HG03108 (cell line): ENCODE measurements around the gene KIF21B.

Experiments
- ATAC-seq: cut with Tn5 transposase; IDR thresholded peaks from one replicate; pipeline ENCODE4 v1.9.1; 2021; ENCODE audit warnings: moderate library complexity; ENCODE audit not compliant: unreplicated experiment

KIF21B gene

DNA sequence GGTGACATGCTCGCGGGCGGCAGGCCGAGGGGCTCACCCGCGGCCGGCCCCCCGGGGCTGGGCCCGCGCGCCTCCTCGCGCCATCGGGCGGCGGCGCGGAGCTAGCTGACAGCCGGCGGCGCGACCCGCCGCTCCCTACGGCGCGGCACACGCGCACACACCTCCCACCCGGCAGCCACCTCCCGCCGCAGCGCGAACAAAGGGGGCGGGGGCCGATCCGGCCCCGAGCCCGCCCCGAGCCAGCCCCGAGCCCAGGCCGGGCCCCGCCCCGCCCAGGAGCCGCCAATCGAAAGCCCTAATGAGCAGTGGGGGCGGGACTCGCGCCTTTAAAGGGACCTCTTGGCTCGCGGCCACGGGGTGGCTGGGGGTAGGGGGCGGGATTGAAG is at the start of gene KIF21B:
TSS of gene KIF21B (minus strand) at position 198 of the 386 bp plus-strand sequence. CDS start 331 bp downstream, outside the sequence.
- ATAC-seq: peak; percentile 46

GRCh38 chr1:201072922-201073321 is 49.4 kb upstream of the KIF21B start:
- no peak for ATAC-seq

- no peak for ATAC-seq
Measured at GRCh38 chr1:201072149-201072548, 48.6 kb upstream of the KIF21B start.

GRCh38 chr1:201069636-201070035 is 46.1 kb upstream of the KIF21B start:
- ATAC-seq: no peak

DNA sequence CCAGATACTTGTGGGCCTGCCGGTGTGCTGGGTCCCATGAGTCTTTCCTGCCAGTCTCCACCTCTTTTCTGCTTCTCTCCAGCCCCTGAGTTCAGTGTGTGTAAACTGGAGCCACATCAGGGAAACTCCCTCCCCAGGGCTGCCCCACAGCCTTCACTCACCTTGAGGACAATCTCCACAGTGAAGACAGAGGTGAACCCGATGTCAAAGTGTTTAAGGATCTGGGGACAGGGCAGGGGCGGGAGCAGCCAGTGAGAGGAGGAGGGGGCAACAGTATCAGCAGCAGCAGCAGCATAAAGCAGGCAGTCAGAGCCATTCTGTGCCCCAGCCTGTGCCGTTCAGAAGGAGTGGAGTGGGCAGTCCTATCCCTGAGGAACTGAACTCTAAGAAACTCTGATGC is 45.5 kb upstream of the KIF21B start:
- no peak for ATAC-seq

DNA sequence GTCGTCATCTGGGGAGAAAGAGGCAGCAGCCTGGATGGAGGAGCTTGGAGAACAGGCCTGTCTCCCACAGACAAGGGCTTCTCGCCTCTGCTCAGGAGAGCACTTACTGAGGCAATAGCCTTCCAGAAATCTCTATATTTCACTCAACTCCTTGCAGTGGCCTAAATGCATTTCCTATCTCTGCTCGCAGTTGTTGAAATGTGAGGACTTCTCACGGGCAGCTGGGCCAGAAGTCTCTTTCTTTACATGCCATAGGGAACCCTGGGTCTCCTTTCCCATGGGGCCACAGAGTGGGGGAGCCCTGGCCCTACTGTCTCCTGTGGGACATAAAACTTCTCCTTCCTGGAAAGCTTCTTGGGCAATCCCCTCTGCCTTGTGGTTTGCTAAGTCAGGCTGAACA is 43.5 kb upstream of the KIF21B start:
- ATAC-seq: no peak

GRCh38 chr1:201065686-201066085 is 42.2 kb upstream of the KIF21B start:
- no peak for ATAC-seq

- ATAC-seq: no peak
Measured at GRCh38 chr1:201064806-201065205, 41.3 kb upstream of the KIF21B start.

- no peak for ATAC-seq
Measured at GRCh38 chr1:201063145-201063544, 39.6 kb upstream of the KIF21B start.

- ATAC-seq: no peak
Measured at GRCh38 chr1:201062511-201063091, 39.1 kb upstream of the KIF21B start.

- ATAC-seq: no peak
Measured at GRCh38 chr1:201061886-201062285, 38.4 kb upstream of the KIF21B start.

DNA sequence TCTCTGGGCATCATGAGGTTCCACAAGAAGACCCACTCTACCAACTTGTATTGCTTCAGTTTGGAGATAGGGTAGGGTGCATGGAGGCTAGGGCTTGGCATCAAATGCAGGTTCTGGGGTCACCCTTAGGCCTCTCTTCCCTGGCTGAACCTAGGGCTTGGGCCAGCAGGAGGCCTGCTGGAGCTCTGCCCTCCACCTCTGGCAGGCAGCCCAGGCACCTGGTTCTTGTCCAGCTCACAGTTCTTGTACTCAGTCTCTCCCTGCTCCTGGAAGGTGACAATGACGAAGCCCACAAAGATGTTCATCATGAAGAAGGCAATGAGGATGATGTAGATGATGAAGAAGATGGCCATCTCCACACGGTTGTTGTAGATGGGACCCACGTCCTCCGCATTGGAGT is 37.5 kb upstream of the KIF21B start:
- no peak for ATAC-seq

DNA sequence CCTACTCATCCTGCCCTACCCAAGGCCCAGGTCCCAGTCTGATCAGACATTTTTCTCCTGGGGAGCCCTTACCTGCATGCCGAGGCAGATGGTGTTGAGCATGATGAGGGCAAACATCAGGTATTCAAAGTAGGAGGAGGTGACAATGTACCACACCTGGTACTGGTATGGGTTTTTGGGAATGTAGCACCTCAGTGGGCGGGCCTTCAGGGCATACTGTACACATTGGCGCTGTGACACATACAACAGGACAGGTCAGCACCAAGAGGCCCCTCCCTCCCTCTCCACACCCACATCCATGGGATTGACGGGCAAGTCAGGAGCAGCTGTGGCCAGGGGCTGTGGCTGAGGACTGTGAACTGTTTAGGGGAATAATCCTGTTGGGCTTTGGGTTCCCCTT is 37.1 kb upstream of the KIF21B start:
- ATAC-seq: no peak

GRCh38 chr1:201059871-201060555 is 36.5 kb upstream of the KIF21B start:
- ATAC-seq: no peak

- no peak for ATAC-seq
Measured at GRCh38 chr1:201059401-201059800, 35.9 kb upstream of the KIF21B start.

DNA sequence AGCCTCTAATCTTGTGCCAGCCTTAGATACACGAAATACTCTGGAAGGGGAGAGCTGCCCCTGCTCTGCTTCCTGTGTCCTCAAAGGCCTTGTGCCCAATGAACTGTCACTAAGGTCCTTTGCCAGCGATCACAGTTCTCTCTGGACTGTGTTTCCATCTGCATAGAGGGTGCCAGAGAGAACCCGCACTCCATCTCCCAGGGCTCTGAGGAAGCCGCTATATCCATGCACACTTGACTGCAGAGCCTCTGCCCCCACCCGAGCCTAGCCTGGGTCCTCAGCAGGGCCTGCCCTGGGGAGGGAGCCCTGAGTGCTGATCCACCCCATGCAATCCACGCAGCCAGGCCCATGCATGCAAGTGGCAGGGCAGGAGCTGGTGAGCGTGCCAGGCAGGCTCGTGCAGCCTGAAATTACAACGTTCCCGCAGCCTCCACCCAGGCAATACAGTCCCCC is 30.6 kb upstream of the KIF21B start:
- no peak for ATAC-seq

DNA sequence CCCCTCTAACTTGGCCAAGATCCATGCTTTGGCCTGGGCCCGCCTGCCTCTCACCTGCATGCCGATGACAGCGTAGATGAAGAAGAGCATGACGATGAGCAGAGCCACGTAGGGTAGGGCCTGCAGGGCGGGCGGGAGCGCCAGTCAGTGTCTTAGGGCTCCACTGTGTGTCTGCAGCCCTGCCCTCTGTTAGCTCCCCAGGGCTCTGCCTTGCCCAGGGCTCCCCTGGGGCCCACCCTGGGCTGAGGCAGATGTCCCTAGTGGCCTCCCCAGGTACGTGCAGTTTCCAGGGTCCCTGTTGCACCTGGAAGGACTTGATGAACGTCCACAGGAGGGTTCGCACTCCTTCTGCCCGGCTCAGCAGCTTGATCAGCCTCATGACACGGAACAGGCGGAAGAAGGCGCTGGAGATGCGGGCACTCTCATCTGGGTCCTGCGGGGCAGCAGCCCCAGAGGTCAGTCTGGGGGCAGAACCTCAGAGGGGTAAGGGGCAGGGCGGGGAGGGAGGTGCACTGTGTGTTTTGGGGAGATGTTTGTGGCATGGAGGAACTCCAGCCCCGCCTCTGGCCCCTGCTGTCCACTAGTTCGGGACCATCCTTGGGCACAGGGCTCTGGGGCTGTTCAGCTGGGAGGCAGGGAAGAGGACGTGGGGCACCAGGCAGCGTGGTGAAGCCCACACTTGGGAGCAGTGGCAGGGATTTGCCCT is 29.8 kb upstream of the KIF21B start:
- ATAC-seq: no peak

DNA sequence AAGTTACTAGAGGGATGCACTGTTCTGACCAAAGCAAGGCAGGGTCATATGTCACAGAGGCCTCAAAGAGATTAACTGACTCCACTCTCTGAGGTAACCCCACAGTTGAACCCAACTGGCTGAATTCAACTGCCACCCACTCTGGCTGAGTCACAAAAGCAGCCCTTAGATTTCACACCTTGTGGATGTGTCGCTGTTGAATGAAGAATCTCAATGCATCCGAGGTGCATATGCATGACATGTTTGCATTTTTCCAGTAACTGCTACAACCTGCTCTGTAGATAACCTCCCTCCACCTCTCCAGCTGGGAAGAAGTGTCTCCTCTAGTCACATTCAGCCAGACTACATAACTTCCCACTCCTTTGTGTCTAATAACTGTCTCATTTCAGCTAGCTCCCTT is 27.9 kb upstream of the KIF21B start:
- ATAC-seq: no peak

DNA sequence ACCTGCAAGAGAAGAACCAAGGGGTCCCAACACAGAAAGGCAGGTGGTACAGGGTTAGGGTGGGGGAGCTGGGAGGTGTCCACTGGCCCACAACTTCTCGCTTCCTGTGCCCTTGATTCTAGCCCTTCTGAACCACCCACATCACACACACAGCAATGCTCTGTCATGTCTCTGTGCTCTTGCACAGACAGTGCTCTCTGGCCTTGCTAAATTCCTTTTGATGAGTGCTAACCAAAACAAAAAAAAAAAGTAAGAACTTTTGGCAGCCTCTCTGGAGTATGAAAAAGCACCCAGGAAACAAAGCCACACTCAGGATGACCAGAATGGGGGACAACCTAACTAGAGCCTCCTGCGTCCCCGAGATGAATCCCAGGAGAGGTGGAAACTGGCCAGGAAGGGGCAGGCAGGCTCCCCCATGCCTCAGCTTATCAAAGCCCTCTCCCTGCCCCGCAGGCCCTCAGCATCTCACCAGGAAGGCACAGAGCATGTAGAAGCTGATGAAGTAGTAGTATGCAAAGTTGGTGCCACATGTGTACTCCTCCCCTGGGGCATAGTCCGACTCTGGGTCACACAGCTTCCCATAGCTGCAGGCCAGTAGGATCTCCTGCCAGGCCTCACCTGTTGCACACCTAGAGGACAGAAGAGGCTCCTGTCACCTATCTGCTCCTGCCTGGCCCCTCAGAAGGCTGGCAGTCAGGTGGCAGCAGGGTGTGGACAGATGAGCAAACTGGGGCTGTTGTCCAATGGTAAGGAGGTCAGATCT is 27.2 kb upstream of the KIF21B start:
- no peak for ATAC-seq

DNA sequence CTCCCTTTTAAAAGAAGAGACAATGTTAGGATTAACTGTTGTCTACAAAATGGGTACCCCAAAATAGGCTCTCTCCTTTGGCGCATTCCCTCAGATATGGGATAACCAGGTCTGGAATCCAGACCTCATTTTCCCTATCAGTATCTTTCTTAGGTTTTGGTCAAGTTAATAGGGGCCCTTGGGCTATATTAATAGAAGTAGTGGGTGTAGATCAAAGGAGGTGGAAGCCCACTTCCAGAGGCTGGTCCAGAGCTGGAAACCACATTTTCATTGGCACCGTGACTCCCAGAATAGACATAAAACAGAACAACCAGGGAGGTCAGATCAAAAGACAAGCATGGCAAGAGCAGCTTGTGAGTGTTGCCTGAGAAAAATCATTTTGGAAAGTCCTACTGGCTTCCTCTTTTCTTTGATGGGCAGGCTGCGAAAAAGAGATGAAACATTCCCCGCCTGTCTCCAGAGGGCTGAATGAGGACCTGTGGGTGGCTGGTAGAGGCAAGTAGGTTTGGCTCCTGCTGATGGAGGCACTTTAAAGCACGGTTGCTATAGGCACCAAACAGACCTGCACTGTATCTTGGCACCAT is 25.8 kb upstream of the KIF21B start:
- no peak for ATAC-seq

- ATAC-seq: no peak
Measured at GRCh38 chr1:201048521-201048920, 25.0 kb upstream of the KIF21B start.
